Measurements from ENCODE around the gene KCNQ1.

Gene KCNQ1

GRCh38 chr11:2660357-2660939 is 215.6 kb downstream of the KCNQ1 start:
- DNase-seq, result no peak

- no peak for DNase-seq
Observed at GRCh38 chr11:2661173-2662023, 216.6 kb downstream of the KCNQ1 start.

GRCh38 chr11:2662024-2662312 is 217.2 kb downstream of the KCNQ1 start:
- DNase-seq, result no peak

GRCh38 chr11:2662430-2663299 is 217.9 kb downstream of the KCNQ1 start:
- no peak for DNase-seq

- no peak for DNase-seq
Observed at GRCh38 chr11:2663506-2663905, 218.7 kb downstream of the KCNQ1 start.

GRCh38 chr11:2663915-2664314 is 219.1 kb downstream of the KCNQ1 start:
- DNase-seq, result no peak

- DNase-seq, result no peak
Observed at GRCh38 chr11:2664376-2664775, 219.6 kb downstream of the KCNQ1 start.

- DNase-seq, result no peak
Observed at GRCh38 chr11:2664791-2665525, 220.2 kb downstream of the KCNQ1 start.

- no peak for DNase-seq
Observed at GRCh38 chr11:2665526-2666400, 221.0 kb downstream of the KCNQ1 start.

- no peak for DNase-seq
Observed at GRCh38 chr11:2666401-2666741, 221.6 kb downstream of the KCNQ1 start.

- no peak for DNase-seq
Observed at GRCh38 chr11:2666828-2667570, 222.2 kb downstream of the KCNQ1 start.

- DNase-seq, result no peak
Observed at GRCh38 chr11:2667940-2668339, 223.1 kb downstream of the KCNQ1 start.

GRCh38 chr11:2668876-2669275 is 224.1 kb downstream of the KCNQ1 start:
- DNase-seq, result no peak

- no peak for DNase-seq
Observed at GRCh38 chr11:2669634-2670469, 225.0 kb downstream of the KCNQ1 start.

GRCh38 chr11:2670541-2671100 is 225.8 kb downstream of the KCNQ1 start:
- no peak for DNase-seq

- peak; percentile 4 for DNase-seq
Observed at GRCh38 chr11:2671748-2672147, 226.9 kb downstream of the KCNQ1 start.

- DNase-seq, result no peak
Observed at GRCh38 chr11:2672553-2673249, 227.9 kb downstream of the KCNQ1 start.

GRCh38 chr11:2673250-2673610 is 228.4 kb downstream of the KCNQ1 start:
- DNase-seq, result peak; percentile 4

- peak; percentile 6 for DNase-seq
Observed at GRCh38 chr11:2673871-2674471, 229.2 kb downstream of the KCNQ1 start.
